GM12891 (cell line): ENCODE data around the gene ARHGAP21.

ENCODE experiments used
- POLR2A ChIP-seq: IDR thresholded peaks from 2 replicates; pipeline ENCODE4 v1.6.1; 2011; ENCODE audit warnings: low read depth, low read length, control low read depth
- POLR2AphosphoS5 ChIP-seq: IDR thresholded peaks from 2 replicates; pipeline ENCODE4 v1.6.1; 2011; ENCODE audit warnings: low read depth, low read length, control low read depth
- POU2F2 ChIP-seq: IDR thresholded peaks from 2 replicates; pipeline ENCODE4 v1.6.1; 2011; ENCODE audit warnings: low read depth, mild to moderate bottlenecking, control low read depth, low read length, moderate library complexity
- SPI1 ChIP-seq: IDR thresholded peaks from 2 replicates; pipeline ENCODE4 v1.6.1; 2011; ENCODE audit warnings: low read depth, low read length, control low read depth
- TAF1 ChIP-seq: IDR thresholded peaks from 2 replicates; pipeline ENCODE4 v1.6.1; 2011; ENCODE audit warnings: low read depth, low read length, control low read depth

DNA sequence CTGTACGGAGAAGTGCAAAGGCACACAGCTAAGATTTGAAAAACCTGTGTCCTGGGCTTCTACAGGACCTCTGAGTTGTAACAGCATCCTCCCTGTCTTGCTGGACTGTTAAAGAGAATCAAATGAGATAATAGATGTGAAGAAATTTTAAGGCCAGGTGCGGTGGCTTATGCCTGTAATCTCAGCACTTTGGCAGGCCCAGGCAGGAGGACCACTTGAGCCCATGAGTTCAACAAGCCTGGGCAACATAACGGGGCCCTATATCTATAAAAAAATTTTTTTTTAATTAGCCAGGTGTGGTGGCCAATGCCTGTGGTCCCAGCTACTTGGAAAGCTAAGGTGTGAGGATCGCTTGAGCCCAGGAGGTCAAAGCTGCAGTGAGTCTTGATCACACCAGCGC is 2.9 kb upstream of the ARHGAP21 start:
- TF ChIP-seq POLR2AphosphoS5, result no peak
- TF ChIP-seq SPI1, result no peak
- TF ChIP-seq TAF1, result no peak
- no peak for TF ChIP-seq POU2F2
- TF ChIP-seq POLR2A, result no peak
